NB4 (cell line): ENCODE data around the gene PLEKHG3.

Experiments used
- POLR2A ChIP-seq: IDR thresholded peaks from 2 replicates; pipeline ENCODE4 v1.6.1; 2011; ENCODE audit warnings: mild to moderate bottlenecking; ENCODE audit not compliant: insufficient read length; ENCODE audit errors: extremely low read depth
- TF ChIP-seq, protein P1 (sequence below): IDR thresholded peaks from one replicate; pipeline ENCODE4 v1.5.1; 2012; ENCODE audit warnings: low read depth, low read length

- TF ChIP-seq POLR2A: no peak
- TF ChIP-seq, protein P1, sequence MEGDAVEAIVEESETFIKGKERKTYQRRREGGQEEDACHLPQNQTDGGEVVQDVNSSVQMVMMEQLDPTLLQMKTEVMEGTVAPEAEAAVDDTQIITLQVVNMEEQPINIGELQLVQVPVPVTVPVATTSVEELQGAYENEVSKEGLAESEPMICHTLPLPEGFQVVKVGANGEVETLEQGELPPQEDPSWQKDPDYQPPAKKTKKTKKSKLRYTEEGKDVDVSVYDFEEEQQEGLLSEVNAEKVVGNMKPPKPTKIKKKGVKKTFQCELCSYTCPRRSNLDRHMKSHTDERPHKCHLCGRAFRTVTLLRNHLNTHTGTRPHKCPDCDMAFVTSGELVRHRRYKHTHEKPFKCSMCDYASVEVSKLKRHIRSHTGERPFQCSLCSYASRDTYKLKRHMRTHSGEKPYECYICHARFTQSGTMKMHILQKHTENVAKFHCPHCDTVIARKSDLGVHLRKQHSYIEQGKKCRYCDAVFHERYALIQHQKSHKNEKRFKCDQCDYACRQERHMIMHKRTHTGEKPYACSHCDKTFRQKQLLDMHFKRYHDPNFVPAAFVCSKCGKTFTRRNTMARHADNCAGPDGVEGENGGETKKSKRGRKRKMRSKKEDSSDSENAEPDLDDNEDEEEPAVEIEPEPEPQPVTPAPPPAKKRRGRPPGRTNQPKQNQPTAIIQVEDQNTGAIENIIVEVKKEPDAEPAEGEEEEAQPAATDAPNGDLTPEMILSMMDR: no peak
These were observed 68.2 kb downstream of the PLEKHG3 start for GRCh38 chr14:64772397-64772950.
